GM18526 (cell line): ENCODE measurements around the gene BOC.

Experiments
- POLR2A ChIP-seq: IDR thresholded peaks from 3 replicates; pipeline ENCODE4 v1.6.1; 2011; ENCODE audit not compliant: insufficient read length; ENCODE audit errors: extremely low read depth

Gene BOC

GRCh38 chr3:113231827-113232253 lies 20.5 kb downstream of the BOC start:
- TF ChIP-seq POLR2A: no peak

GRCh38 chr3:113232342-113232741 lies 21.0 kb downstream of the BOC start:
- no peak for TF ChIP-seq POLR2A

GRCh38 chr3:113233497-113233896 lies 22.1 kb downstream of the BOC start:
- no peak for TF ChIP-seq POLR2A

GRCh38 chr3:113234028-113234427 lies 22.7 kb downstream of the BOC start:
- TF ChIP-seq POLR2A: no peak

GRCh38 chr3:113234688-113235260 lies 23.4 kb downstream of the BOC start:
- no peak for TF ChIP-seq POLR2A

- no peak for TF ChIP-seq POLR2A
Observed at GRCh38 chr3:113238503-113238902, 27.1 kb downstream of the BOC start.

- no peak for TF ChIP-seq POLR2A
Observed at GRCh38 chr3:113240841-113241240, 29.5 kb downstream of the BOC start.

GRCh38 chr3:113241292-113242095 lies 30.1 kb downstream of the BOC start:
- TF ChIP-seq POLR2A: no peak

GRCh38 chr3:113242096-113242581 lies 30.8 kb downstream of the BOC start:
- no peak for TF ChIP-seq POLR2A

- TF ChIP-seq POLR2A: no peak
Observed at GRCh38 chr3:113243071-113243470, 31.7 kb downstream of the BOC start.

GRCh38 chr3:113243846-113244245 lies 32.5 kb downstream of the BOC start:
- no peak for TF ChIP-seq POLR2A

- TF ChIP-seq POLR2A: no peak
Observed at GRCh38 chr3:113245761-113246161, 34.4 kb downstream of the BOC start.

GRCh38 chr3:113247068-113247467 lies 35.7 kb downstream of the BOC start:
- TF ChIP-seq POLR2A: no peak

- no peak for TF ChIP-seq POLR2A
Observed at GRCh38 chr3:113247675-113248458, 36.5 kb downstream of the BOC start.

- no peak for TF ChIP-seq POLR2A
Observed at GRCh38 chr3:113249111-113249510, 37.8 kb downstream of the BOC start.

GRCh38 chr3:113249601-113250000 lies 38.2 kb downstream of the BOC start:
- no peak for TF ChIP-seq POLR2A
